Measurements from ENCODE around the gene ST6GAL1.

ST6GAL1 gene

GRCh38 chr3:186930641-186931531, 560 bp downstream of the ST6GAL1 start:
- peaks cover 29% of the 10 kb centered on the region for H3K4me1 ChIP-seq (ENCODE audit: control insufficient read depth, insufficient read depth, low read length)
- H3K36me3 ChIP-seq (ENCODE audit: control insufficient read depth, insufficient read depth, low read length) = peaks cover 22% of the 10 kb centered on the region
- H3K27ac ChIP-seq (ENCODE audit: low read depth, low read length) = peak overlapping the region; percentile 85
- H3K9ac ChIP-seq (ENCODE audit: low read length) = peak overlapping the region; percentile 90
- no peaks in the 10 kb centered on the region for H3K9me3 ChIP-seq (ENCODE audit: control insufficient read depth, insufficient read depth, low read depth, low read length)
- H3K4me3 ChIP-seq (ENCODE audit: low read depth, low read length) = peak overlapping the region; percentile 82
- H3K27me3 ChIP-seq (ENCODE audit: control insufficient read depth, insufficient read depth, low read length) = 0 out of 2 replicates have a peak, but pooled peaks cover 3% of the 10 kb centered on the region

DNA sequence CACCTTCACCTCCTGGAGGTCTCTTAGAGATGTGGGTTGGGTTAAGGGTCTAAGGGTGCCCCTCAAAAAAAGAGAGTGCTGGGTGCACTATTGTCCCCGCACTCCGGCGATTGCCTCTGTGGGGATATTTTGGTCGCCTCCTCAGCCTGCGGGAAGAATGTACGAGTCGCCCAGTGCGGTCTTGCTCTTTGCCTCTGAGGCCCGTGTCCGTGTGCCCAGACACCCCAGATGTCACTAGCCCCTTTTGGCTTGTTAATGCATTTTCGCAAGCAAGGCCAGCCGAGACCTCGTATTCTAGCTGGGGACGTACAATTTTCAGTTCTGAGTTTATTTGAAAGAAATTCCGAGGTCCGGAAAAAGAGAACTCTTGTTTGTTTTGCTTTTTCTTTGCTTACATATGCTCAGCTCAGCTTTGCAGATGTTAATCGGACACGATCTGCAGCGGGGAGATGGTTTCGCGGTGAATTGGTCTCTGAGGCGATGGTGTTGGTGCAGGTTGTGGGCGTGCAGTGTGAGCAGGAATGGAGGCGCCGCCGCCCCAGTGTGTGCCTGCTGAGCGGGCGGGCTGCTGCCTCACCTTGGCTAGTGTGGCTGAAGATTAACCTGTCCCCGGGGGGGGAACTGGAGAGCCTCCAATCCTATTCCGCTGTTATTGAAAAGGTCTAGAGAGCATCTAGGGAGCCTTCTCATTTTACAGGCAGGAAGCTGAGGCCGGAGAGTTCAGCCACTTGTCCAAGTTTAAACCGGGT, 1.4 kb downstream of the ST6GAL1 start:
- Histone ChIP-seq H3K4me3 (ENCODE audit: low read depth, low read length) (peak overlapping the region; percentile 82), H3K4me1 (ENCODE audit: control insufficient read depth, insufficient read depth, low read length) (peaks cover 29% of the 10 kb centered on the region), H3K27ac (ENCODE audit: low read depth, low read length) (peak overlapping the region; percentile 54; the same call in 1 of the 2 replicates), H3K9me3 (ENCODE audit: control insufficient read depth, insufficient read depth, low read depth, low read length) (no peaks in the 10 kb centered on the region), H3K27me3 (ENCODE audit: control insufficient read depth, insufficient read depth, low read length) (0 out of 2 replicates have a peak, but pooled peaks cover 3% of the 10 kb centered on the region), H3K9ac (ENCODE audit: low read length) (peak overlapping the region; percentile 90), H3K36me3 (ENCODE audit: control insufficient read depth, insufficient read depth, low read length) (peaks cover 22% of the 10 kb centered on the region)

- H3K9ac ChIP-seq (ENCODE audit: low read length) = peak overlapping the region; percentile 90
- peaks cover 28% of the 10 kb centered on the region for H3K36me3 ChIP-seq (ENCODE audit: control insufficient read depth, insufficient read depth, low read length)
- H3K27ac ChIP-seq (ENCODE audit: low read depth, low read length) = peak overlapping the region; percentile 41; the same call in 1 of the 2 replicates
- no peaks in the 10 kb centered on the region for H3K9me3 ChIP-seq (ENCODE audit: control insufficient read depth, insufficient read depth, low read depth, low read length)
- H3K27me3 ChIP-seq (ENCODE audit: control insufficient read depth, insufficient read depth, low read length) = 0 out of 2 replicates have a peak, but pooled peaks cover 3% of the 10 kb centered on the region
- peaks cover 29% of the 10 kb centered on the region for H3K4me1 ChIP-seq (ENCODE audit: control insufficient read depth, insufficient read depth, low read length)
- H3K4me3 ChIP-seq (ENCODE audit: low read depth, low read length) = peak overlapping the region; percentile 82
Observed at GRCh38 chr3:186932281-186933181, 2.2 kb downstream of the ST6GAL1 start.

- Histone ChIP-seq H3K36me3 (ENCODE audit: control insufficient read depth, insufficient read depth, low read length) (peaks cover 29% of the 10 kb centered on the region), H3K9ac (ENCODE audit: low read length) (no peak overlapping the region), H3K27ac (ENCODE audit: low read depth, low read length) (no peak overlapping the region), H3K9me3 (ENCODE audit: control insufficient read depth, insufficient read depth, low read depth, low read length) (no peaks in the 10 kb centered on the region), H3K27me3 (ENCODE audit: control insufficient read depth, insufficient read depth, low read length) (0 out of 2 replicates have a peak, but pooled peaks cover 3% of the 10 kb centered on the region), H3K4me3 (ENCODE audit: low read depth, low read length) (no peak overlapping the region), H3K4me1 (ENCODE audit: control insufficient read depth, insufficient read depth, low read length) (peaks cover 29% of the 10 kb centered on the region)
Observed at GRCh38 chr3:186933816-186934215, 3.5 kb downstream of the ST6GAL1 start.

DNA sequence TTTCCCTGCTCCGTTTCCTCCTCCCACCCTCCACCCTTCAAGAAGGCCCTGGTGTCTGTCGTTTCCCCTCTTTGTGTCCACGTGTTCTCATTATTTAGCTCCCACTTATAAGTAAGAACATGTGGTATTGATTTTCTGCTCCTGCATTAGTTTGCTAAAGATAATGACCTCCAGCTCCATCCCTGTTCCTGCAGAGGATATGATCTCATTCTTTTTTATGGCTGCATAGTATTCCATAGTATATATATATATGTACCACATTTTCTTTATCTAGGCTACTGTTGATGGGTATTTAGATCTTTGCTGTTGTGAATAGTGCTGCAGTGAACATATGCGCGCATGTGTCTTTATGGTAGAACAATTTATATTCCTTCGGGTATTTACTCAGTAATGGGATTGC, 4.8 kb downstream of the ST6GAL1 start:
- Histone ChIP-seq H3K27me3 (ENCODE audit: control insufficient read depth, insufficient read depth, low read length) (no peaks in the 10 kb centered on the region), H3K4me3 (ENCODE audit: low read depth, low read length) (no peak overlapping the region), H3K9ac (ENCODE audit: low read length) (no peak overlapping the region), H3K36me3 (ENCODE audit: control insufficient read depth, insufficient read depth, low read length) (peaks cover 29% of the 10 kb centered on the region), H3K4me1 (ENCODE audit: control insufficient read depth, insufficient read depth, low read length) (peaks cover 26% of the 10 kb centered on the region), H3K27ac (ENCODE audit: low read depth, low read length) (no peak overlapping the region), H3K9me3 (ENCODE audit: control insufficient read depth, insufficient read depth, low read depth, low read length) (no peaks in the 10 kb centered on the region)

DNA sequence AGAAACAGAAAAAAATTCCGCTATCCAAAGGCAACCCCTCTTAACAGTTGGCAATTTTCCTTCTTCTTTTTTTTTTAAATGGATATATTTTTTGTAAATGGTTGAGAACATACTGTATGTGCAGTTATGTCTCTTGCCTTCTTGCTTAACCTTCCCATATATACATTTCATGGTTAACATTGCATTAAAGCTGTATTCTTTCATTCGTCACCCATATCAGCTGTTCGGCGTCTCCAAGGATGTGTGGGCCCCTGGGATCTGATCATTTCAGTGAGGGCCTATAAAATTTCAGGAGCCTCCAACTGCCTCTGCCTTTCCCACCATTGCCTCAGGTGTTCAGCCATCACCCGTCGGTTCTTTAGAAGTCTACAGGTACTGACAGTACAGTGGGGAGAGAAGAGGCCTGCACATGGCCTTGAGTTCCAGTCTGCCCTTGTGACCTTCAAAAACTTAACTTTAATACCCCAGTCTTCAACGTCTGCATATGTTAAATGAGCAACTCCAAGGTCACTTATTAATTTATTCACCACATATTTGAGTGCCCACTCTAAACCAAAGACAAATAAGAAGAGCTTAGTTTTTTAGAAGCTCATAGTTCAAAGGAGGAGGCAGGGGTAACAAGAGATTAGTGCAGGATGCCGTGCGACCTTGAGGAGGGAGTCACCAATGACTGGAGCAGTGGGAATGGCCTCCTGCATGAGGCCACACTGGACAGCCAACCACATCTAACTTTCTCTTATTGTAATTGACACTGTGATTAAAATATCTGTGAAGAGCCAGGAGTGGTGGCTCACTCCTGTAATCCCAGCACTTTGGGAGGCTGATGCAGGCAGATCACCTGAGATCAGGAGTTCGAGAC, 6.9 kb downstream of the ST6GAL1 start:
- no peaks in the 10 kb centered on the region for H3K9me3 ChIP-seq (ENCODE audit: control insufficient read depth, insufficient read depth, low read depth, low read length)
- peaks cover 45% of the 10 kb centered on the region for H3K4me1 ChIP-seq (ENCODE audit: control insufficient read depth, insufficient read depth, low read length)
- H3K9ac ChIP-seq (ENCODE audit: low read length) = no peak overlapping the region
- H3K4me3 ChIP-seq (ENCODE audit: low read depth, low read length) = no peak overlapping the region
- peaks cover 32% of the 10 kb centered on the region for H3K36me3 ChIP-seq (ENCODE audit: control insufficient read depth, insufficient read depth, low read length)
- H3K27me3 ChIP-seq (ENCODE audit: control insufficient read depth, insufficient read depth, low read length) = no peaks in the 10 kb centered on the region
- no peak overlapping the region for H3K27ac ChIP-seq (ENCODE audit: low read depth, low read length)

DNA sequence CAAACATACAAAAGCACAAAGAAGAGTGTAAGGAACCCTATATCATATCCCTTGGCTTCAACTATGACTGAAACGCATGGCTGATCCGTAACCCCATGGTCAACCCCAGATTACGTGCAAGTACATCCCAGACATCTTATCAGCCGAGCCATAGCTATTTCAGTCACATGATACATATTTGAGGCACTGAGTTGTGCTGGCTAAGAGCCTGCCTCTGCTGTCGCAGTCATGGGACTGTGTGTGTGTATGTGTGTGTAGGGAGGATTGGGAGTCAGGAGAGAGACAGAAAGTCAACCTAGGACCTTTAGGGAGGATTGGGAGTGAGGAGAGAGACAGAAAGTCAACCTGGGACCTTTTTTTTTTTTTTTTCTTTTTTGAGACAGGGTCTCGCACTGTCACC, 8.4 kb downstream of the ST6GAL1 start:
- no peak overlapping the region for H3K9ac ChIP-seq (ENCODE audit: low read length)
- H3K36me3 ChIP-seq (ENCODE audit: control insufficient read depth, insufficient read depth, low read length) = peaks cover 37% of the 10 kb centered on the region
- no peak overlapping the region for H3K27ac ChIP-seq (ENCODE audit: low read depth, low read length)
- H3K27me3 ChIP-seq (ENCODE audit: control insufficient read depth, insufficient read depth, low read length) = no peaks in the 10 kb centered on the region
- no peaks in the 10 kb centered on the region for H3K9me3 ChIP-seq (ENCODE audit: control insufficient read depth, insufficient read depth, low read depth, low read length)
- H3K4me3 ChIP-seq (ENCODE audit: low read depth, low read length) = no peak overlapping the region
- H3K4me1 ChIP-seq (ENCODE audit: control insufficient read depth, insufficient read depth, low read length) = peaks cover 31% of the 10 kb centered on the region

DNA sequence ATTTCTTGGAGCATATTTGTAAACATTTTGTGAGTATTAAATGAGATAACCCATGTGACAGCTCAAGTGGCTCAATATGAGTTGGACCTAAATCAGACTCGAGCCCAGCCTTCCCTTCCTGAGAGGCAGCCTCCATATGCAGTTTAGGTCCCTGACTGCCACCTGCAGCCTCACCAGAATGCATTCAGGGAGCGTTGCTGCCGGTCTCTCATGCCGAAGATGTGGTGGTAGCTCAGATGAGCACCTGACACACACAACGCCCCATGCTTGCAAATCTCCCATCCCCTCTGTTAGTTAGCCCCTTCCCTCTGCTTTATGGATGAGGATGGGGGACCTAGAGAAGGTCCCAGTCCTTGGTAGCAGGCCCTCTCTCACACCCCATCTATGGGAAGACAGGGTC, 9.2 kb downstream of the ST6GAL1 start:
- no peaks in the 10 kb centered on the region for H3K27me3 ChIP-seq (ENCODE audit: control insufficient read depth, insufficient read depth, low read length)
- H3K9me3 ChIP-seq (ENCODE audit: control insufficient read depth, insufficient read depth, low read depth, low read length) = no peaks in the 10 kb centered on the region
- H3K36me3 ChIP-seq (ENCODE audit: control insufficient read depth, insufficient read depth, low read length) = peaks cover 37% of the 10 kb centered on the region
- no peak overlapping the region for H3K9ac ChIP-seq (ENCODE audit: low read length)
- H3K27ac ChIP-seq (ENCODE audit: low read depth, low read length) = no peak overlapping the region
- peaks cover 28% of the 10 kb centered on the region for H3K4me1 ChIP-seq (ENCODE audit: control insufficient read depth, insufficient read depth, low read length)
- H3K4me3 ChIP-seq (ENCODE audit: low read depth, low read length) = no peak overlapping the region

DNA sequence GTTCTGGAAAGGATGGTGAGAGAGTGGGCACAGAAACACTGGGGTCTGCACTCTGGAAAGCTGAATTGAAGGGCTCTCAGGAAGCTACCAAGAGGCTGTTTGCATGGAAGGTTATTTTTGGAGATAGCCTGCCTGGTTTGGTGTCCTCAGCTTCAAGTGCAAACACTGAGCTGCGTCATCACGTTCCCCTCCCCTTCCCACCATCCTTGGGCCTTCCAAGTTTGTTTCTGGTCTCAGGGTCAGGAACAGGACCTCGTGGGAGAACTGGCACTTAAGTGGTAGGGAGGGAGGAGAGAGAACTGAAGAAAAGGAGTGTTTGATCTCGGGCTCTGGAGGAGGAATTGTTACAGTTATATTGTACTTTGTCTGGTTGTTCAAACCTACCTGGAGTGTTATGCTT, 10.6 kb downstream of the ST6GAL1 start:
- Histone ChIP-seq H3K4me3 (ENCODE audit: low read depth, low read length) (no peak overlapping the region), H3K36me3 (ENCODE audit: control insufficient read depth, insufficient read depth, low read length) (peaks cover 36% of the 10 kb centered on the region), H3K9ac (ENCODE audit: low read length) (no peak overlapping the region), H3K27me3 (ENCODE audit: control insufficient read depth, insufficient read depth, low read length) (no peaks in the 10 kb centered on the region), H3K4me1 (ENCODE audit: control insufficient read depth, insufficient read depth, low read length) (peaks cover 31% of the 10 kb centered on the region), H3K9me3 (ENCODE audit: control insufficient read depth, insufficient read depth, low read depth, low read length) (no peaks in the 10 kb centered on the region), H3K27ac (ENCODE audit: low read depth, low read length) (no peak overlapping the region)

DNA sequence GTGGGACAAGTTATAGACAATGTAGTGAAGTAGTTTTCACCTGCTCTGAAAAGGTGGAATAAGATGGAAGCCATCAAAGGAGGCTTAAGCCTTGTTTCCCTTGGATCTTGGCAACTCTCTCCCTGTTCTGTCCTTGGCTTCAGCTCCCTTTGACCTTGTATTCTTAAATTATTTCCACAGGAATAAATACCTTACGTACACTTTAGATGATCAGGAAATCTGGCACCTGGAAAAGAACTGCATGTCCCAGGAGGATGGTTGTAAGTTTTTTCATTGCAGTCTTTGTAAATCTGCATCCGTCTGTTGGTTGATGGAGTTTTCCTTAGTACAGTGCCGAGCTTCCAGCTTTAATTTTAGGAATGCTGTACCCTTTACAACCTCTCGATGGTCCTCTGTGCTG, 11.8 kb downstream of the ST6GAL1 start:
- Histone ChIP-seq H3K27ac (ENCODE audit: low read depth, low read length) (no peak overlapping the region), H3K27me3 (ENCODE audit: control insufficient read depth, insufficient read depth, low read length) (no peaks in the 10 kb centered on the region), H3K9me3 (ENCODE audit: control insufficient read depth, insufficient read depth, low read depth, low read length) (no peaks in the 10 kb centered on the region), H3K36me3 (ENCODE audit: control insufficient read depth, insufficient read depth, low read length) (peaks cover 39% of the 10 kb centered on the region), H3K4me1 (ENCODE audit: control insufficient read depth, insufficient read depth, low read length) (peaks cover 33% of the 10 kb centered on the region), H3K9ac (ENCODE audit: low read length) (no peak overlapping the region), H3K4me3 (ENCODE audit: low read depth, low read length) (no peak overlapping the region)

All from HUES6 (cell line).